Ovary (tissue), 3 donors: ENCODE data around the gene ZER1.

ENCODE experiments used
- CTCF ChIP-seq, 3 donors: fragments of 450-650 bp in 2 of 3; fragments of 200-600 bp in 1 of 3; IDR thresholded peaks; one replicate each; pipeline versions ENCODE4 v1.5.1 to v1.8.0; 2016 to 2022; ENCODE audit warnings: antibody characterized with exemption in 3 of 3, mild to moderate bottlenecking in 1 of 3
- EP300 ChIP-seq: sonication (generic); formaldehyde crosslinking; IDR thresholded peaks from one replicate; pipeline ENCODE4 v1.6.1; 2017; ENCODE audit warnings: antibody characterized with exemption
- POLR2A ChIP-seq: fragments of 450-650 bp; IDR thresholded peaks from one replicate; pipeline ENCODE4 v1.6.1; 2017; ENCODE audit warnings: antibody characterized with exemption, mild to moderate bottlenecking, moderate library complexity
- donor health status: DM: no; HTN: no; CAD: no.

GRCh38 chr9:128724744-128725211 lies 46.9 kb downstream of the ZER1 start:
- TF ChIP-seq POLR2A (no peak), CTCF (IDR thresholded peaks at IDR 0.05) (no peak), EP300 (no peak)
